SJCRH30 (cell line): ENCODE results near the gene CDS2. TPM values are rescaled to one million over a fixed set of nuclear protein-coding genes. Genes with fewer than 3 reads are reported as not detected.

Experiments used
- DNase-seq, 2 experiments: peaks; one replicate each; pipeline ENCODE4 v3.0.0-alpha.2; 2015 to 2020
- H3K27ac ChIP-seq: fragments of 250-450 bp; sonication (Bioruptor Pico); 2 replicates; pipeline ENCODE4 v1.5.1; 2020; ENCODE audit warnings: mild to moderate bottlenecking, moderate library complexity
- H3K27me3 ChIP-seq: fragments of 250-450 bp; sonication (Bioruptor Pico); 2 replicates; pipeline ENCODE4 v1.5.1; 2020; ENCODE audit warnings: mild to moderate bottlenecking, moderate library complexity
- H3K36me3 ChIP-seq: fragments of 250-450 bp; sonication (Bioruptor Pico); 2 replicates; pipeline ENCODE4 v1.5.1; 2020; ENCODE audit warnings: mild to moderate bottlenecking, moderate library complexity
- H3K4me1 ChIP-seq: fragments of 250-450 bp; sonication (Bioruptor Pico); 2 replicates; pipeline ENCODE4 v1.5.1; 2020; ENCODE audit warnings: mild to moderate bottlenecking, moderate library complexity
- H3K4me3 ChIP-seq: fragments of 250-450 bp; sonication (Bioruptor Pico); 2 replicates; pipeline ENCODE4 v1.5.1; 2020; ENCODE audit warnings: mild to moderate bottlenecking, moderate library complexity
- H3K9me3 ChIP-seq: fragments of 250-450 bp; sonication (Bioruptor Pico); replicated peaks from 2 replicates; pipeline ENCODE4 v1.5.1; 2020; ENCODE audit warnings: mild to moderate bottlenecking, moderate library complexity
- total RNA-seq: library from RNA; depleted of rRNA; stranded (reverse); fragments of >200 nt; shearing (Covaris generic); gene quantifications from 2 replicates; pipeline ENCODE4 v1.2.3, GENCODE V29; 2014

The CDS2 gene
- total RNA-seq, 1 experiment from 2014 or later: 29.1 TPM

- no peak overlapping the region for H3K27ac ChIP-seq
- no peaks in the 10 kb centered on the region for H3K27me3 ChIP-seq
- H3K4me3 ChIP-seq: no peak overlapping the region
- H3K36me3 ChIP-seq: peaks cover 11% of the 10 kb centered on the region
- H3K9me3 ChIP-seq: no peaks in the 10 kb centered on the region
- DNase-seq: peak; percentile 24 to 76
- H3K4me1 ChIP-seq: no peaks in the 10 kb centered on the region
Measured at GRCh38 chr20:5191829-5192569, 65.2 kb downstream of the CDS2 start.

- H3K4me1 ChIP-seq: no peaks in the 10 kb centered on the region
- H3K4me3 ChIP-seq: no peak overlapping the region
- no peaks in the 10 kb centered on the region for H3K27me3 ChIP-seq
- no peak overlapping the region for H3K27ac ChIP-seq
- H3K9me3 ChIP-seq: no peaks in the 10 kb centered on the region
- peaks cover 11% of the 10 kb centered on the region for H3K36me3 ChIP-seq
- DNase-seq: no peak
Measured at GRCh38 chr20:5192570-5193431, 66.0 kb downstream of the CDS2 start.

GRCh38 chr20:5195655-5196054 lies 68.8 kb downstream of the CDS2 start:
- Histone ChIP-seq H3K36me3 (no peaks in the 10 kb centered on the region), H3K4me1 (no peaks in the 10 kb centered on the region), H3K27ac (no peak overlapping the region), H3K9me3 (no peaks in the 10 kb centered on the region), H3K4me3 (no peak overlapping the region), H3K27me3 (no peaks in the 10 kb centered on the region)
- no peak for DNase-seq

- DNase-seq: no peak
- H3K27ac ChIP-seq: no peak overlapping the region
- H3K9me3 ChIP-seq: no peaks in the 10 kb centered on the region
- H3K4me1 ChIP-seq: no peaks in the 10 kb centered on the region
- H3K4me3 ChIP-seq: no peak overlapping the region
- H3K36me3 ChIP-seq: no peaks in the 10 kb centered on the region
- H3K27me3 ChIP-seq: no peaks in the 10 kb centered on the region
Measured at GRCh38 chr20:5196149-5196548, 69.3 kb downstream of the CDS2 start.

- Histone ChIP-seq H3K4me3 (no peak overlapping the region), H3K27ac (no peak overlapping the region), H3K36me3 (no peaks in the 10 kb centered on the region), H3K9me3 (no peaks in the 10 kb centered on the region), H3K27me3 (no peaks in the 10 kb centered on the region), H3K4me1 (no peaks in the 10 kb centered on the region)
- no peak for DNase-seq
Measured at GRCh38 chr20:5197270-5197827, 70.5 kb downstream of the CDS2 start.

- no peak for DNase-seq
Measured at GRCh38 chr20:5197847-5198650, 71.2 kb downstream of the CDS2 start.

GRCh38 chr20:5198651-5198924 lies 71.8 kb downstream of the CDS2 start:
- Histone ChIP-seq H3K4me3 (no peak overlapping the region), H3K36me3 (no peaks in the 10 kb centered on the region), H3K4me1 (no peaks in the 10 kb centered on the region), H3K27ac (no peak overlapping the region), H3K9me3 (no peaks in the 10 kb centered on the region), H3K27me3 (no peaks in the 10 kb centered on the region)
- no peak for DNase-seq

More at GRCh38 chr20:5197847-5198650, 71.2 kb downstream of the CDS2 start:
- Histone ChIP-seq H3K9me3 (no peaks in the 10 kb centered on the region), H3K27ac (no peak overlapping the region), H3K36me3 (no peaks in the 10 kb centered on the region), H3K4me1 (no peaks in the 10 kb centered on the region), H3K4me3 (no peak overlapping the region), H3K27me3 (no peaks in the 10 kb centered on the region)

- no peak for DNase-seq
- no peaks in the 10 kb centered on the region for H3K4me1 ChIP-seq
- H3K27ac ChIP-seq: no peak overlapping the region
Measured at GRCh38 chr20:5203380-5203779, 76.6 kb downstream of the CDS2 start.

GRCh38 chr20:5205348-5206210 lies 78.8 kb downstream of the CDS2 start:
- H3K4me3 ChIP-seq: no peak overlapping the region
- no peaks in the 10 kb centered on the region for H3K27me3 ChIP-seq
- H3K4me1 ChIP-seq: no peaks in the 10 kb centered on the region
- no peaks in the 10 kb centered on the region for H3K36me3 ChIP-seq
- no peaks in the 10 kb centered on the region for H3K9me3 ChIP-seq
- peak; percentile 71 to 82 for DNase-seq
- no peak overlapping the region for H3K27ac ChIP-seq

More at GRCh38 chr20:5203380-5203779, 76.6 kb downstream of the CDS2 start:
- no peaks in the 10 kb centered on the region for H3K9me3 ChIP-seq
- H3K4me3 ChIP-seq: no peak overlapping the region
- no peaks in the 10 kb centered on the region for H3K36me3 ChIP-seq
- H3K27me3 ChIP-seq: no peaks in the 10 kb centered on the region

GRCh38 chr20:5207138-5207537 lies 80.3 kb downstream of the CDS2 start:
- Histone ChIP-seq H3K4me1 (no peaks in the 10 kb centered on the region), H3K9me3 (no peaks in the 10 kb centered on the region), H3K27ac (no peak overlapping the region), H3K27me3 (no peaks in the 10 kb centered on the region), H3K36me3 (no peaks in the 10 kb centered on the region), H3K4me3 (no peak overlapping the region)
- DNase-seq: no peak

GRCh38 chr20:5211803-5212714 lies 85.3 kb downstream of the CDS2 start:
- DNase-seq: no peak
- no peak overlapping the region for H3K4me3 ChIP-seq
- no peaks in the 10 kb centered on the region for H3K36me3 ChIP-seq

GRCh38 chr20:5212907-5213487 lies 86.2 kb downstream of the CDS2 start:
- H3K27ac ChIP-seq: no peak overlapping the region
- no peaks in the 10 kb centered on the region for H3K9me3 ChIP-seq
- no peaks in the 10 kb centered on the region for H3K27me3 ChIP-seq
- no peak overlapping the region for H3K4me3 ChIP-seq
- H3K36me3 ChIP-seq: no peaks in the 10 kb centered on the region
- no peak for DNase-seq
- H3K4me1 ChIP-seq: no peaks in the 10 kb centered on the region

More at GRCh38 chr20:5211803-5212714, 85.3 kb downstream of the CDS2 start:
- Histone ChIP-seq H3K27ac (no peak overlapping the region), H3K4me1 (no peaks in the 10 kb centered on the region), H3K9me3 (no peaks in the 10 kb centered on the region), H3K27me3 (no peaks in the 10 kb centered on the region)

- no peak for DNase-seq
- Histone ChIP-seq H3K4me1 (no peaks in the 10 kb centered on the region), H3K27ac (no peak overlapping the region), H3K36me3 (no peaks in the 10 kb centered on the region), H3K27me3 (no peaks in the 10 kb centered on the region), H3K4me3 (no peak overlapping the region), H3K9me3 (no peaks in the 10 kb centered on the region)
Measured at GRCh38 chr20:5214826-5215225, 88.0 kb downstream of the CDS2 start.
